GM12891 (cell line): ENCODE data around the gene TMC6.

ENCODE experiments used
- POLR2A ChIP-seq: IDR thresholded peaks from 2 replicates; pipeline ENCODE4 v1.6.1; 2011; ENCODE audit warnings: low read depth, low read length, control low read depth
- POLR2AphosphoS5 ChIP-seq: IDR thresholded peaks from 2 replicates; pipeline ENCODE4 v1.6.1; 2011; ENCODE audit warnings: low read depth, low read length, control low read depth
- TAF1 ChIP-seq: IDR thresholded peaks from 2 replicates; pipeline ENCODE4 v1.6.1; 2011; ENCODE audit warnings: low read depth, low read length, control low read depth

- TF ChIP-seq POLR2AphosphoS5, result no peak
- no peak for TF ChIP-seq POLR2A
- TF ChIP-seq TAF1, result no peak
These were observed 35.6 kb upstream of the TMC6 start for GRCh38 chr17:78163881-78164747.
